WERI-Rb-1 (cell line): ENCODE data around the gene ASB10.

Experiments used
- DNase-seq: peaks from one replicate; pipeline ENCODE4 v3.0.0-alpha.2; 2020
- H3K27ac ChIP-seq: fragments of 250-450 bp; sonication (Bioruptor Pico); 2 replicates; pipeline ENCODE4 v1.5.1; 2020; ENCODE audit warnings: mild to moderate bottlenecking, moderate library complexity
- H3K27me3 ChIP-seq: fragments of 250-450 bp; sonication (Bioruptor Pico); 2 replicates; pipeline ENCODE4 v1.5.1; 2021; ENCODE audit warnings: mild to moderate bottlenecking, low read depth, moderate library complexity; ENCODE audit not compliant: insufficient read depth, severe bottlenecking
- H3K36me3 ChIP-seq: fragments of 250-450 bp; sonication (Bioruptor Pico); 2 replicates; pipeline ENCODE4 v1.5.1; 2020; ENCODE audit warnings: mild to moderate bottlenecking, moderate library complexity
- H3K4me3 ChIP-seq: 2 replicates; pipeline ENCODE4 v1.5.1; 2011; ENCODE audit warnings: low read depth, mild to moderate bottlenecking, control low read depth, low read length
- H3K9me3 ChIP-seq: fragments of 250-450 bp; sonication (Bioruptor Pico); 2 replicates; pipeline ENCODE4 v1.5.1; 2021; ENCODE audit warnings: mild to moderate bottlenecking, moderate library complexity; ENCODE audit not compliant: severe bottlenecking
- TF ChIP-seq, protein P1 (sequence below): IDR thresholded peaks from 2 replicates; pipeline ENCODE4 v1.5.1; 2011; ENCODE audit warnings: low read depth, mild to moderate bottlenecking, control low read depth, inconsistent platforms, low read length

The ASB10 gene

DNA sequence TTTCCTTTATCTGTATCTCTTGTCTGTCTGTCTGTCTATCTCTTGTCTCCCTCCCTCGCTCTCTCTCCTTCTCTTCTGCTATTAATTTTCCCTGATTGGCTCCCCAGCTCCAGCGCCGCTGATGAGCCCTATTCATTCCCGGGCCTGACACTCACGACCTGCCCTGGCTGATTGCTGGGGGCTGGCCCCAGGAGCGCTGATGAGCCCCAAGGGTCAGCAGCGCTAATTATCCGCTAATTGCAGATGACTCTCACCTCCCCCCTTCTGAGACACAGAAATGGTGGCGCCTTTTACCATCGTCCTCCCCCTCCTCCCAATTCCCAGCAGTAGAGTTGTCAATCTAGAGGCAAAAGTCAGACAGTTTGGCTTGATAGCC, 18.3 kb downstream of the ASB10 start:
- H3K4me3 ChIP-seq: no peak overlapping the region
- no peak overlapping the region for H3K27ac ChIP-seq
- no peak for DNase-seq
- TF ChIP-seq, protein P1, sequence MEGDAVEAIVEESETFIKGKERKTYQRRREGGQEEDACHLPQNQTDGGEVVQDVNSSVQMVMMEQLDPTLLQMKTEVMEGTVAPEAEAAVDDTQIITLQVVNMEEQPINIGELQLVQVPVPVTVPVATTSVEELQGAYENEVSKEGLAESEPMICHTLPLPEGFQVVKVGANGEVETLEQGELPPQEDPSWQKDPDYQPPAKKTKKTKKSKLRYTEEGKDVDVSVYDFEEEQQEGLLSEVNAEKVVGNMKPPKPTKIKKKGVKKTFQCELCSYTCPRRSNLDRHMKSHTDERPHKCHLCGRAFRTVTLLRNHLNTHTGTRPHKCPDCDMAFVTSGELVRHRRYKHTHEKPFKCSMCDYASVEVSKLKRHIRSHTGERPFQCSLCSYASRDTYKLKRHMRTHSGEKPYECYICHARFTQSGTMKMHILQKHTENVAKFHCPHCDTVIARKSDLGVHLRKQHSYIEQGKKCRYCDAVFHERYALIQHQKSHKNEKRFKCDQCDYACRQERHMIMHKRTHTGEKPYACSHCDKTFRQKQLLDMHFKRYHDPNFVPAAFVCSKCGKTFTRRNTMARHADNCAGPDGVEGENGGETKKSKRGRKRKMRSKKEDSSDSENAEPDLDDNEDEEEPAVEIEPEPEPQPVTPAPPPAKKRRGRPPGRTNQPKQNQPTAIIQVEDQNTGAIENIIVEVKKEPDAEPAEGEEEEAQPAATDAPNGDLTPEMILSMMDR: no peak
- peaks cover 42% of the 10 kb centered on the region for H3K27me3 ChIP-seq
- no peaks in the 10 kb centered on the region for H3K36me3 ChIP-seq
- H3K9me3 ChIP-seq: no peaks in the 10 kb centered on the region

DNA sequence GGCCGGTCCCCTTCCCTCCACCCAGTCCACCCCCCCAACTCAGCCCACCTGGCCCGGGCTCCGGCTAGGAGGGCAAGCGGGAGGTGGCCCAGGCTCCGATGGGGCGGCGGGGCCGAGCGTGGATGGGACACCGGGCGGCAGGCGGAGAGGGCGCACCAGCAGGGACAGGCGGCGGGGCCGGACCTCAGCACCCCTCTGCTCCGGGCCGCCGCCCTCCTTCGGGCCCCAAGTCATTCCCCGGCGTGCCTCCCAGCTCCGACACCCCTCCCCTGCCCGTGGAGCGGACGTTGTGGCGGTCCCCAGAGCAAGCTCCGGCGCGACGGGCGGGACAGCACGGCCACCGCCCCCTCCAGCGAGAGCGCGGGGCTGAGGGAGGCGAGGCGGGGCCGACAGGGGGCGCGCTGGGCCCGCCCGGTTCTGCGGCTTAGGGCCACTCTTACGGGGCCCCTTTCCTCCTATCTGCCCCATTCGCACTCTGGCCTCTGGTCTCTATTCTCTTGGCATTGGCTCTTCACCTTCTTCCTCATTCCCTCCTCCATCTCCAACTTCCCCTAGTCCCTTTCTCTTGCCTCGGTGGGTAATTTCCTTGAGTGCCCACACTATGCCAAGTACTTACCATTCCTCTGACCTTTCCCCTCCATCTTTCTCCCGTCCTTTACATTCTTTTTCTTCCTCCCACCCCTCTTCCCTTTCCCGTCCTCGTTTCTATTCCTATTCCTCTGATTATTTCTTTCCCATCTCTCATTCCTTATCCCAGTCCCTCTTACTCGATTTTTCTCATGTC, 18.9 kb downstream of the ASB10 start:
- TF ChIP-seq, protein P1: peak; percentile 88
- Histone ChIP-seq H3K9me3 (no peaks in the 10 kb centered on the region), H3K36me3 (no peaks in the 10 kb centered on the region), H3K4me3 (peak overlapping the region; percentile 58), H3K27ac (no peak overlapping the region), H3K27me3 (peaks cover 42% of the 10 kb centered on the region)
- DNase-seq: peak; percentile 57

DNA sequence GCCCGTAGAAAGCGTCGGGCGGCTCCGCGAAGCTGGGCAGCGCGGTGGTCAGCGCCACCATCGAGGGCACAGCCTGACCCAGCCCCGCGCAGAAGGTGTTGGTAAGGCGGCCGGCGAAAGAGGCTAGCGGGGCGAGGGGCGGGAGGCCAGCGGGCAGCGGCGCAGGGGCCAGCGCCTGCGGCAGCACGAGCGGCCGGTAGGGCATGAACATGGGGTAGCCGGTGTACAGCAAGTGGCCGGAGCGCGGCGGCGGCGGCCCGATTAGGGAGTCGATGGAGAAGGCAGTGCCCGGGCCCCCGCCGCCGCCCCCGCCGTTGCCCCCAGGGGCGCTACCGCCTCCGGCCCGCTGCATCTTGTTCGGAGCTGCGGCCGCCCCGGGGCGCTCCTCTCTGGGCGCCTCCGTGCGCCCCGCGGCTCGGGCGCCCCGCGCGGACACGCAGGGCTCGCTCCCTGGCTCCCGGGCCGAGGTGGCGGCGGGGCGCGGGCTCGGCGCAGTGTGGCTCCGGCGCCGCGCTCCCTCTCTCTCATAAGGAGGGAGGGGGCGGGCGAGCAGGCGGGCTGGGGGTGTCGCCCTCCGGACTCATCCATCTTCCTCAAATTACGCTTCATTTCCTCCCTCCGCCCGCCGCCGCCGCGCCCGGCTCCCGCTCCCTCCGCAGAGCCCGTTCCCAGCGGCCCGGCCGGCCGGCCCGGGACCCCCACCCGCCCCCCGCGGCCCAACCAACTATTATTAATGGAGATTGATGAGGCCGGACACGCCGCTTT, 19.7 kb downstream of the ASB10 start, which contains the start of gene GBX1:
TSS of gene GBX1 (minus strand) at position 498 of the 765 bp plus-strand sequence. CDS start at position 352, 146 bp downstream.
- peaks cover 42% of the 10 kb centered on the region for H3K27me3 ChIP-seq
- no peaks in the 10 kb centered on the region for H3K9me3 ChIP-seq
- TF ChIP-seq, protein P1: peak; percentile 19; the same call in 1 of the 2 replicates
- no peak within 1 kb of the TSS for H3K27ac ChIP-seq
- DNase-seq: peak; percentile 35
- peak within 1 kb of the TSS; percentile 58 for H3K4me3 ChIP-seq
- H3K36me3 ChIP-seq: no peaks in the 10 kb centered on the region

DNA sequence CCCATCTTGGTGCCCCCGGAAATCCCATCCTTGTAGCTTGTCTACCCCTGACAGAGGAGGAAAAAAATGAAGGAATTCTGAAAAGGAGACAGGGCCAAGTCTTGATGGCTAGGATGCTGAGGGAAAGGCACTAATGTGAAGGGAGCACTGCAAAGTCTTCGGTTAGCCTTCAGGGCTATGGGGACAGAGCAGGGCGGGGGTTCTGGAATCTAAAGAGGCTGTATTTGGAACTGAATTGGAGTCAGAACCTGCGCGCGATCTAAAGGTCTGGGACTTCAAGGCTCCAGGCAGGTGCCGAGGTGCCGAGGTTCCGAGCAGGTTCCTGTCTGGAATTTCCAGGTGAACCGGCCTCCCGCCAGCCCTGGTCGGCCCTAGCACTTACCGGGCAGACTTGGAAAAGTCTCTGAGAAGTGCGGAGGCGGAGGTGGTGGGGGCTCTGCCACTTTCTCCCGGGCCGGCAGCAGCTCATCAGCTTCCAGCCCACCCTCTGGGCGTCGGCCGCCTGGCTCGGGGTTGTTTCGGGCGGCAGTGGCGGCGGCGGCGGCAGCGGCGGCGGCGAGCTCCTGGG, 20.3 kb downstream of the ASB10 start:
- Histone ChIP-seq H3K27me3 (peaks cover 42% of the 10 kb centered on the region), H3K9me3 (no peaks in the 10 kb centered on the region), H3K27ac (no peak overlapping the region), H3K36me3 (no peaks in the 10 kb centered on the region), H3K4me3 (peak overlapping the region; percentile 58)
- TF ChIP-seq, protein P1: no peak
- no peak for DNase-seq

DNA sequence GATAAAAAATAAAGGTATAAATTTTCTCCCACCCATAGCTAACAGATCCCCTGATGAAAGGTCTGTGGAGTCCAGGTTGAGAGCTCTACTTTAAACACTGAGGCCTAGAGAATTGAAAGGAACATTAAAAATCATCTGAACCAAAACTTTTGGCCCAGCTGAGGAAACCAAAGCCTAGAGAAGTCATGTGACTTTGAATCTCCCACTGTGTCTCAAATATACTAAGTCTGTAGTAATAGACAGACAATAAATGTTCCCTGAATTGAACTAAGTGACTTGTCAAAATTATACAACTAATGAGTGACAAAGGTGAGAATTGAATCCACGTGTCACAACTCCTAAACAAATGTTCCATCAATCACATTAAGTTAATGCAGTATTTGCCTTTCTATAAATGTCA, 25.3 kb downstream of the ASB10 start:
- H3K4me3 ChIP-seq: no peak overlapping the region
- no peak overlapping the region for H3K27ac ChIP-seq
- peaks cover 20% of the 10 kb centered on the region for H3K27me3 ChIP-seq
- H3K36me3 ChIP-seq: no peaks in the 10 kb centered on the region
- TF ChIP-seq, protein P1: no peak
- no peak for DNase-seq
- H3K9me3 ChIP-seq: no peaks in the 10 kb centered on the region
